SK-N-SH treated with all-trans-retinoic acid at 6 μM for 48 hours (cell line): ENCODE measurements around the gene KLF18.

Experiments used
- CSDC2 ChIP-seq: fragments of 250-450 bp; sonication (Bioruptor Pico); IDR thresholded peaks from 2 replicates; pipeline ENCODE4 v1.5.0; 2020; ENCODE audit warnings: mild to moderate bottlenecking, moderate library complexity
- PATZ1 ChIP-seq: fragments of 250-450 bp; sonication (Bioruptor Pico); IDR thresholded peaks from 2 replicates; pipeline ENCODE4 v1.8.0; 2020; ENCODE audit warnings: mild to moderate bottlenecking, moderate library complexity, borderline replicate concordance
- PPARA ChIP-seq: fragments of 250-450 bp; sonication (Bioruptor Pico); IDR thresholded peaks from 2 replicates; pipeline ENCODE4 v1.5.0; 2020; ENCODE audit warnings: mild to moderate bottlenecking, borderline replicate concordance
- RARB ChIP-seq: fragments of 250-450 bp; sonication (Bioruptor Pico); IDR thresholded peaks from 2 replicates; pipeline ENCODE4 v1.8.0; 2021; ENCODE audit warnings: mild to moderate bottlenecking, moderate library complexity
- TOX ChIP-seq: fragments of 250-450 bp; sonication (Bioruptor Pico); IDR thresholded peaks from 2 replicates; pipeline ENCODE4 v1.8.0; 2021; ENCODE audit warnings: mild to moderate bottlenecking, moderate library complexity, borderline replicate concordance
- ZFP30 ChIP-seq: fragments of 450-650 bp; formaldehyde crosslinking; IDR thresholded peaks from 2 replicates; pipeline ENCODE4 v1.5.0; 2022; ENCODE audit warnings: mild to moderate bottlenecking, moderate library complexity
- ZNF565 ChIP-seq: fragments of 450-650 bp; formaldehyde crosslinking; conservative IDR thresholded peaks from 2 replicates; pipeline ENCODE4 v1.5.0; 2020; ENCODE audit warnings: low read depth, mild to moderate bottlenecking, moderate library complexity
- TF ChIP-seq, protein P1 (sequence below): fragments of 250-450 bp; sonication (Bioruptor Pico); IDR thresholded peaks from 2 replicates; pipeline ENCODE4 v1.5.1; 2020; ENCODE audit warnings: low read depth, mild to moderate bottlenecking, moderate library complexity
- TF ChIP-seq, protein P2 (sequence below): fragments of 250-450 bp; sonication (Bioruptor Pico); IDR thresholded peaks from 2 replicates; pipeline ENCODE4 v1.5.1; 2021; ENCODE audit warnings: mild to moderate bottlenecking, moderate library complexity

- TF ChIP-seq PPARA (no peak), PATZ1 (no peak), ZFP30 (CRISPR knock-in tag) (no peak), RARB (no peak), ZNF565 (no peak), TOX (CRISPR knock-in tag) (no peak), CSDC2 (no peak)
- TF ChIP-seq, protein P1, sequence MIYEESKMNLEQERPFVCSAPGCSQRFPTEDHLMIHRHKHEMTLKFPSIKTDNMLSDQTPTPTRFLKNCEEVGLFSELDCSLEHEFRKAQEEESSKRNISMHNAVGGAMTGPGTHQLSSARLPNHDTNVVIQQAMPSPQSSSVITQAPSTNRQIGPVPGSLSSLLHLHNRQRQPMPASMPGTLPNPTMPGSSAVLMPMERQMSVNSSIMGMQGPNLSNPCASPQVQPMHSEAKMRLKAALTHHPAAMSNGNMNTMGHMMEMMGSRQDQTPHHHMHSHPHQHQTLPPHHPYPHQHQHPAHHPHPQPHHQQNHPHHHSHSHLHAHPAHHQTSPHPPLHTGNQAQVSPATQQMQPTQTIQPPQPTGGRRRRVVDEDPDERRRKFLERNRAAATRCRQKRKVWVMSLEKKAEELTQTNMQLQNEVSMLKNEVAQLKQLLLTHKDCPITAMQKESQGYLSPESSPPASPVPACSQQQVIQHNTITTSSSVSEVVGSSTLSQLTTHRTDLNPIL: no peak
- TF ChIP-seq, protein P2, sequence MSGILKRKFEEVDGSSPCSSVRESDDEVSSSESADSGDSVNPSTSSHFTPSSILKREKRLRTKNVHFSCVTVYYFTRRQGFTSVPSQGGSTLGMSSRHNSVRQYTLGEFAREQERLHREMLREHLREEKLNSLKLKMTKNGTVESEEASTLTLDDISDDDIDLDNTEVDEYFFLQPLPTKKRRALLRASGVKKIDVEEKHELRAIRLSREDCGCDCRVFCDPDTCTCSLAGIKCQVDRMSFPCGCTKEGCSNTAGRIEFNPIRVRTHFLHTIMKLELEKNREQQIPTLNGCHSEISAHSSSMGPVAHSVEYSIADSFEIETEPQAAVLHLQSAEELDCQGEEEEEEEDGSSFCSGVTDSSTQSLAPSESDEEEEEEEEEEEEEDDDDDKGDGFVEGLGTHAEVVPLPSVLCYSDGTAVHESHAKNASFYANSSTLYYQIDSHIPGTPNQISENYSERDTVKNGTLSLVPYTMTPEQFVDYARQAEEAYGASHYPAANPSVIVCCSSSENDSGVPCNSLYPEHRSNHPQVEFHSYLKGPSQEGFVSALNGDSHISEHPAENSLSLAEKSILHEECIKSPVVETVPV (CRISPR knock-in tag): no peak
Measured at GRCh38 chr1:44141531-44141930, at the start of gene KLF18.
